IMR-90 (cell line): ENCODE data around the gene PLEKHG2. TPM values are rescaled to one million over a fixed set of nuclear protein-coding genes. Genes with fewer than 3 reads are reported as not detected.

Source experiments
- ATAC-seq: fragments of 200-7000 bp; cut with Tn5 transposase; 2 replicates; pipeline ENCODE4 v1.9.1; 2020; ENCODE audit warnings: low read depth, mild to moderate bottlenecking, moderate library complexity
- BruUV-seq: library from RNA; stranded (reverse); fragments of 400-500 nt; replicated peaks from 2 replicates; lab custom pipeline; 2021; lab: Mats Ljungman, UMichigan
- CTCF ChIA-PET: fragments of 300-600 bp; formaldehyde crosslinking; extraction: SDS; loops from one replicate; lab custom pipeline; 2021; ENCODE audit warnings: antibody characterized with exemption; lab: Yijun Ruan, JAX
- POLR2A ChIA-PET: fragments of 300-600 bp; sonication (Branson Sonifier 250); formaldehyde crosslinking; loops from one replicate; lab custom pipeline; 2022; ENCODE audit warnings: antibody characterized with exemption; ENCODE audit not compliant: unreplicated experiment; lab: Charles Lee
- DNase-seq: peaks from one replicate; pipeline ENCODE4 v3.0.0; 2013
- H2AFZ ChIP-seq: replicated peaks from 2 replicates; pipeline ENCODE3; 2013; ENCODE audit warnings: low read length, mild to moderate bottlenecking; ENCODE audit not compliant: poor library complexity
- H2AK5ac ChIP-seq: 2 replicates; pipeline ENCODE4 v1.6.1; 2013; ENCODE audit warnings: low read depth, low read length, inconsistent platforms
- H2AK9ac ChIP-seq: replicated peaks from 2 replicates; pipeline ENCODE3; 2013; ENCODE audit warnings: mild to moderate bottlenecking, low read depth, low read length, moderate library complexity; ENCODE audit not compliant: poor library complexity
- H2BK120ac ChIP-seq: 2 replicates; pipeline ENCODE4 v1.6.1; 2013; ENCODE audit warnings: low read depth, low read length, inconsistent platforms
- H2BK15ac ChIP-seq: 3 replicates; pipeline ENCODE4 v1.6.1; 2013; ENCODE audit warnings: low read depth, low read length, inconsistent platforms
- H2BK20ac ChIP-seq: 2 replicates; pipeline ENCODE4 v1.6.1; 2013; ENCODE audit warnings: low read depth, mild to moderate bottlenecking, inconsistent platforms, low read length, moderate library complexity
- H2BK5ac ChIP-seq: 2 replicates; pipeline ENCODE4 v1.6.1; 2013; ENCODE audit warnings: mild to moderate bottlenecking, low read depth, low read length, inconsistent platforms; ENCODE audit not compliant: poor library complexity, severe bottlenecking
- H3K14ac ChIP-seq: replicated peaks from 2 replicates; pipeline ENCODE4 v1.6.1; 2013; ENCODE audit warnings: low read depth, low read length, inconsistent platforms
- H3K18ac ChIP-seq: 2 replicates; pipeline ENCODE4 v1.6.1; 2013; ENCODE audit warnings: low read depth, low read length, control low read depth
- H3K23ac ChIP-seq: 2 replicates; pipeline ENCODE4 v1.6.1; 2013; ENCODE audit warnings: low read depth, low read length, inconsistent platforms
- H3K27ac ChIP-seq: 2 replicates; pipeline ENCODE4 v1.5.1; 2013; ENCODE audit warnings: mild to moderate bottlenecking, control low read depth, low read length; ENCODE audit not compliant: insufficient read depth
- H3K27me3 ChIP-seq: 2 replicates; pipeline ENCODE4 v1.6.1; 2013; ENCODE audit warnings: low read length; ENCODE audit not compliant: control insufficient read depth, insufficient read depth
- H3K36me3 ChIP-seq: 2 replicates; pipeline ENCODE4 v1.6.1; 2013; ENCODE audit warnings: low read length, mixed read lengths; ENCODE audit not compliant: control insufficient read depth, insufficient read depth
- H3K4ac ChIP-seq: 2 replicates; pipeline ENCODE4 v1.6.1; 2013; ENCODE audit warnings: low read depth, low read length, inconsistent platforms
- H3K4me1 ChIP-seq: 2 replicates; pipeline ENCODE4 v1.6.1; 2013; ENCODE audit warnings: low read length, mixed read lengths; ENCODE audit not compliant: control insufficient read depth, insufficient read depth
- H3K4me2 ChIP-seq: 2 replicates; pipeline ENCODE4 v1.6.1; 2013; ENCODE audit warnings: low read depth, mild to moderate bottlenecking, control low read depth, low read length, moderate library complexity
- H3K4me3 ChIP-seq: 2 replicates; pipeline ENCODE4 v1.5.1; 2013; ENCODE audit warnings: low read depth, mild to moderate bottlenecking, control low read depth, low read length, moderate library complexity; ENCODE audit not compliant: insufficient read depth
- H3K56ac ChIP-seq: 2 replicates; pipeline ENCODE4 v1.6.1; 2013; ENCODE audit warnings: low read length, inconsistent platforms; ENCODE audit not compliant: insufficient read depth; ENCODE audit errors: extremely low read depth
- H3K79me1 ChIP-seq, 2 experiments: 2 replicates each; pipeline ENCODE4 v1.6.1; 2013; ENCODE audit warnings: low read length in 2 of 2, inconsistent platforms in 1 of 2, low read depth in 1 of 2
- H3K9ac ChIP-seq: 2 replicates; pipeline ENCODE4 v1.6.1; 2013; ENCODE audit warnings: low read depth, low read length, control low read depth
- H3K9me1 ChIP-seq: 2 replicates; pipeline ENCODE4 v1.6.1; 2013; ENCODE audit warnings: low read length, inconsistent platforms; ENCODE audit not compliant: insufficient read depth
- H3K9me3 ChIP-seq: 2 replicates; pipeline ENCODE4 v1.6.1; 2013; ENCODE audit warnings: low read length; ENCODE audit not compliant: control insufficient read depth, insufficient read depth
- H4K20me1 ChIP-seq: 2 replicates; pipeline ENCODE4 v1.6.1; 2013; ENCODE audit warnings: low read length, inconsistent platforms; ENCODE audit not compliant: insufficient read depth
- H4K5ac ChIP-seq: 2 replicates; pipeline ENCODE4 v1.6.1; 2013; ENCODE audit warnings: mild to moderate bottlenecking, low read depth, low read length, control low read depth
- H4K8ac ChIP-seq, 2 experiments: 2 replicates each; pipeline ENCODE4 v1.6.1; 2013; ENCODE audit warnings: low read depth in 2 of 2, low read length in 2 of 2, control low read depth in 1 of 2, inconsistent platforms in 1 of 2
- H4K91ac ChIP-seq: 2 replicates; pipeline ENCODE4 v1.6.1; 2013; ENCODE audit warnings: low read depth, low read length, inconsistent platforms; ENCODE audit not compliant: insufficient read depth
- BHLHE40 ChIP-seq: fragments of 150-350 bp; IDR thresholded peaks from 2 replicates; pipeline ENCODE4 v1.6.1; 2016; ENCODE audit warnings: mild to moderate bottlenecking, low read depth, low read length
- CEBPB ChIP-seq: IDR thresholded peaks from 2 replicates; pipeline ENCODE4 v1.6.1; 2012; ENCODE audit warnings: low read depth, low read length, improper control_type of control experiment
- CHD1 ChIP-seq: IDR thresholded peaks from 2 replicates; pipeline ENCODE4 v1.6.1; 2012; ENCODE audit warnings: low read depth, low read length, improper control_type of control experiment
- MAFK ChIP-seq: IDR thresholded peaks from 2 replicates; pipeline ENCODE4 v1.6.1; 2012; ENCODE audit warnings: low read depth, low read length, improper control_type of control experiment
- MAZ ChIP-seq: IDR thresholded peaks from 2 replicates; pipeline ENCODE4 v1.6.1; 2012; ENCODE audit warnings: low read depth, mild to moderate bottlenecking, low read length, improper control_type of control experiment, moderate library complexity, borderline replicate concordance
- MXI1 ChIP-seq: IDR thresholded peaks from 2 replicates; pipeline ENCODE4 v1.6.1; 2012; ENCODE audit warnings: low read depth, mild to moderate bottlenecking, low read length, moderate library complexity, borderline replicate concordance
- POLR2A ChIP-seq: IDR thresholded peaks from 2 replicates; pipeline ENCODE4 v1.6.1; 2012; ENCODE audit warnings: mild to moderate bottlenecking, low read depth, low read length
- RAD21 ChIP-seq: IDR thresholded peaks from 2 replicates; pipeline ENCODE4 v1.6.1; 2012; ENCODE audit warnings: low read length, improper control_type of control experiment
- RCOR1 ChIP-seq: IDR thresholded peaks from 2 replicates; pipeline ENCODE4 v1.6.1; 2012; ENCODE audit warnings: mild to moderate bottlenecking, low read length, improper control_type of control experiment; ENCODE audit not compliant: insufficient replicate concordance
- RFX5 ChIP-seq: IDR thresholded peaks from 2 replicates; pipeline ENCODE4 v1.8.0; 2012; ENCODE audit warnings: low read depth, mild to moderate bottlenecking, low read length, moderate library complexity
- SMC3 ChIP-seq: fragments of 150-350 bp; IDR thresholded peaks from 2 replicates; pipeline ENCODE4 v1.6.1; 2016; ENCODE audit warnings: low read depth, mild to moderate bottlenecking, antibody characterized with exemption, low read length, moderate library complexity
- USF2 ChIP-seq: fragments of 150-350 bp; IDR thresholded peaks from 2 replicates; pipeline ENCODE4 v1.6.1; 2017; ENCODE audit warnings: mild to moderate bottlenecking, antibody characterized with exemption, low read length, low read depth
- WGBS, 2 experiments: methylation state at CpG; one replicate each; pipeline versions ENCODE4 v1.1.5 to v1.1.7; 2013; ENCODE audit warnings: missing lambda C conversion rate in 2 of 2; ENCODE audit not compliant: insufficient read length in 1 of 2; ENCODE audit errors: extremely low coverage in 2 of 2; 5-methylcytosine and 5-hydroxymethylcytosine counted together
- dilution Hi-C: fragments of 300-500 bp; cut with HindIII; formaldehyde crosslinking; loops from one replicate; pipeline ENCODE4 v1.14.3; 2018; ENCODE audit warnings: low sequenced_read_pairs; ENCODE audit not compliant: unreplicated experiment
- in situ Hi-C: fragments of 300-500 bp; cut with MboI; formaldehyde crosslinking; loops from 3 replicates; pipeline ENCODE4 v1.14.3; 2019; ENCODE audit warnings: low sequenced_read_pairs, inconsistent platforms, mixed read lengths
- intact Hi-C: fragments of 100-400 bp; cut with micrococcal nuclease; formaldehyde crosslinking; loops from 2 replicates; pipeline ENCODE4 v1.10.0; 2022
- polyA plus RNA-seq, 3 experiments: library from polyadenylated mRNA; depleted of rRNA; stranded (reverse); fragments of >200 nt; gene quantifications; 2 replicates each; pipeline ENCODE4 v1.2.3, GENCODE V29; 2012; ENCODE audit warnings: low replicate concordance in 1 of 3
- total RNA-seq: library from RNA; depleted of rRNA; stranded (reverse); fragments of >200 nt; gene quantifications from 2 replicates; pipeline ENCODE4 v1.2.3, GENCODE V29; 2012
- TF ChIP-seq, protein P1 (sequence below): fragments of 150-350 bp; IDR thresholded peaks from 2 replicates; pipeline ENCODE4 v1.6.1; 2016; ENCODE audit warnings: low read depth, mild to moderate bottlenecking, low read length, moderate library complexity, borderline replicate concordance

The PLEKHG2 gene
- total and polyA plus RNA-seq, 2 of the 4 experiments (the other 2 are of a cell fraction) = 6.5 to 28.3 TPM

DNA sequence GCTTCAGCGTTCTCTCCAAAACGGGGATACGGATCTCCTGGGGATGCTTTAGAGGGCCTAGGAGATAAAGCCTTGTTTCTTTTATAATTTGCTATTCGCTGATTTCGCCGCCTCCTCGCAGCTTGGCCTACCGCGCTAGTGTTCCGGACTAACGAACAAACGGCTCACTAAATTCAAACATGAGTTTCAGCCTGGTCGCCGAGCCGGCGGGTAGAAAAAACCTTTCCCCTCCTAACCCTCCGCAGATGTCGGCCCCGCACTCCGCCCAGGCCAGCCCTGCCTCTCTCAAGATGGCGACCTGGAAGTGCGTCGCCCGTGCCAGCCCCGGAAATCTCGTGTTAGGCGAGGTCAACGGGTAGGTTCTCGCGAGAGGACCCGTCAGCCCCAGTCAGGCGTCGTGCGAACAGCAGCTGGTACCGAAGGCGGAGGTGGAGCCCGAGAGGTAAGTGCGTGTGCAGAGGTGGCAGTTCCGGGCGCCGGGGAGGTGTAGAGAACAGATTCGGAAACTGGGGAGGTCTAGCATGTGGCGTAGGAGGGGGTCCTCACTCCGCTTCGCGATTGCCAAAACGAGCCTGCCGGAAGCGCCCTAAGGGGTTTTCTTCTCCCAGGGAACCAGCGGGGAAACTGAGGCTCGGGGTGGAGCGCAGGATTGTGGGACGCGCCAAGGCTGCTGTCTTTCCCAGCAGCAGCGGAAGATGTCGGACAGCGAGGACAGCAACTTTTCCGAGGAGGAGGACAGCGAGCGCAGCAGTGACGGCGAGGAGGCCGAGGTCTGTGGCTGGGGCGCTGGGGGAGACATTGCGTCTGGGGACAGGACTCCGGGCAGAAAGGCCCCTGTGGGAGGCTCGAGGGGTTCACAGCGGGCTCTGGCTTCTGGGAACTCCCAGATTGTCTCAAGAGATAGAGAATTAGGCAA, 33.0 kb downstream of the PLEKHG2 start, which contains the start of gene SUPT5H:
SUPT5H (plus strand) TSS at position 387 of the 916 bp plus-strand sequence; CDS start at position 696, 309 bp downstream.
- Histone ChIP-seq H4K8ac (peak within 1 kb of the TSS; percentile 97 to 98), H3K9ac (peak within 1 kb of the TSS; percentile 99), H3K4ac (peak within 1 kb of the TSS; percentile 95), H3K79me1 (peaks cover 11 to 53% of the 10 kb centered on the region in 2 experiments; a peak in 3 of 4 replicates), H3K4me2 (peak within 1 kb of the TSS; percentile 95), H3K36me3 (peaks cover 10% of the 10 kb centered on the region; the same call in 1 of the 2 replicates), H2BK20ac (no peak within 1 kb of the TSS), H3K4me3 (peak within 1 kb of the TSS; percentile 83), H3K9me1 (peaks cover 6% of the 10 kb centered on the region), H2AK9ac (peak within 1 kb of the TSS; percentile 95), H3K9me3 (no peaks in the 10 kb centered on the region), H2BK15ac (no peak within 1 kb of the TSS), H4K20me1 (peaks cover 36% of the 10 kb centered on the region), H2AK5ac (peak within 1 kb of the TSS; percentile 99), H3K23ac (peak within 1 kb of the TSS; percentile 95), H2BK120ac (peak within 1 kb of the TSS; percentile 31; the same call in 1 of the 2 replicates), H3K14ac (peak within 1 kb of the TSS; percentile 96), H2BK5ac (peak within 1 kb of the TSS; percentile 89), H3K56ac (peak within 1 kb of the TSS; percentile 97), H3K18ac (peak within 1 kb of the TSS; percentile 76), H2AFZ (peak within 1 kb of the TSS; percentile 93), H3K27ac (peak within 1 kb of the TSS; percentile 96), H3K4me1 (peaks cover 5% of the 10 kb centered on the region), H4K5ac (peak within 1 kb of the TSS; percentile 92), H3K27me3 (no peaks in the 10 kb centered on the region), H4K91ac (peak within 1 kb of the TSS; percentile 93)
- intact Hi-C loops = loop anchor here (10.0 kb wide), 1 partner anchor 399 kb away; the partner anchor contains the start of gene FBL
- ATAC-seq = peak; percentile 96
- in situ Hi-C loops = loop anchor here (25.0 kb wide), 1 partner anchor 392 kb away; the partner anchor contains the start of genes DYRK1B and FBL
- BruUV-seq = TSS peak; percentile 95
- 0% methylated on average over 34 of the region's 68 CpGs; no CpG with 5 or more reads in 1 of the 2 experiments for WGBS, 2 experiments
- ChIA-PET POLR2A (interaction anchor here (0.6 to 1.0 kb wide), 3 partner anchors 9 to 87 kb away, joined by 12 to 22 read pairs (median 14); partner anchors contain the start of gene RPS16), CTCF (interaction anchor here (1.0 kb wide), 1 partner anchor 48 kb away, joined by 3 read pairs; no protein-coding TSS in a partner anchor)
- peak; percentile 97 for DNase-seq
- TF ChIP-seq MAFK = no peak
- no peak for TF ChIP-seq RCOR1
- 0 out of 2 replicates have a peak, but pooled peaks have one; percentile 63 for TF ChIP-seq MXI1
- 0 out of 2 replicates have a peak, but pooled peaks have one; percentile 33 for TF ChIP-seq MAZ
- TF ChIP-seq SMC3 = no peak
- TF ChIP-seq CHD1 = no peak; the same call in none of the 2 replicates
- peak; percentile 94 for TF ChIP-seq POLR2A
- no peak for TF ChIP-seq RAD21
- peak; percentile 17; the same call in 1 of the 2 replicates for TF ChIP-seq USF2
- TF ChIP-seq, protein P1, sequence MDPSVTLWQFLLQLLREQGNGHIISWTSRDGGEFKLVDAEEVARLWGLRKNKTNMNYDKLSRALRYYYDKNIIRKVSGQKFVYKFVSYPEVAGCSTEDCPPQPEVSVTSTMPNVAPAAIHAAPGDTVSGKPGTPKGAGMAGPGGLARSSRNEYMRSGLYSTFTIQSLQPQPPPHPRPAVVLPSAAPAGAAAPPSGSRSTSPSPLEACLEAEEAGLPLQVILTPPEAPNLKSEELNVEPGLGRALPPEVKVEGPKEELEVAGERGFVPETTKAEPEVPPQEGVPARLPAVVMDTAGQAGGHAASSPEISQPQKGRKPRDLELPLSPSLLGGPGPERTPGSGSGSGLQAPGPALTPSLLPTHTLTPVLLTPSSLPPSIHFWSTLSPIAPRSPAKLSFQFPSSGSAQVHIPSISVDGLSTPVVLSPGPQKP = no peak
- TF ChIP-seq RFX5 = no peak
- TF ChIP-seq BHLHE40 = peak; percentile 91
- no peak for TF ChIP-seq CEBPB
- dilution Hi-C loops = no loop called here
